HepG2 (cell line): ENCODE data around the gene C19orf73.

Source experiments
- FOXK2 ChIP-seq: fragments of 450-650 bp; IDR thresholded peaks from 2 replicates; pipeline ENCODE4 v1.6.1; 2016
- GABPA ChIP-seq, 2 experiments: IDR thresholded peaks; 2 replicates each; pipeline ENCODE4 v1.6.1; 2011 to 2016; ENCODE audit warnings: low read depth in 2 of 2, low read length in 1 of 2, missing biosample characterization in 1 of 2, missing genetic modification characterization in 1 of 2
- REPIN1 ChIP-seq: sonication (generic); formaldehyde crosslinking; IDR thresholded peaks from 2 replicates; pipeline ENCODE4 v1.8.0; 2022; ENCODE audit warnings: missing genetic modification reagents, low read depth, mild to moderate bottlenecking, borderline replicate concordance

GRCh38 chr19:49149652-49150105, 30.7 kb upstream of the C19orf73 start:
- TF ChIP-seq REPIN1 (no peak), FOXK2 (peak; percentile 95), GABPA (IDR thresholded peaks at IDR 0.05; ENCODE audit: low read depth, low read length) (no peak), GABPA (CRISPR knock-in tag; IDR thresholded peaks at IDR 0.05; ENCODE audit: low read depth) (peak; percentile 10; the same call in 1 of the 2 replicates)
